Tibial nerve (tissue), 4 donors: ENCODE data around the gene ANXA9. TPM values are rescaled to one million over a fixed set of nuclear protein-coding genes. Genes with fewer than 3 reads are reported as not detected.

Source experiments
- DNase-seq, 2 donors: peaks; one replicate each; pipeline ENCODE4 v3.0.0-alpha.2; 2019; ENCODE audit warnings: low spot score in 2 of 2
- H3K27ac ChIP-seq, 4 donors: fragments of 200-600 bp; sonication (generic) in 3 of 4; one replicate each; pipeline ENCODE4 v1.5.1; 2017 to 2019; ENCODE audit warnings: mild to moderate bottlenecking in 1 of 4
- H3K27me3 ChIP-seq, 2 donors: fragments of 200-600 bp; sonication (generic) in 1 of 2; one replicate each; pipeline versions ENCODE4 v1.5.1 to v1.6.0; 2017 to 2019
- H3K36me3 ChIP-seq, 3 donors: fragments of 200-600 bp; sonication (generic); one replicate each; pipeline ENCODE4 v1.5.1; 2018 to 2019
- H3K4me1 ChIP-seq, 4 donors: fragments of 200-600 bp; sonication (generic) in 3 of 4; one replicate each; pipeline ENCODE4 v1.5.1; 2017 to 2019
- H3K4me3 ChIP-seq, 4 donors: fragments of 200-600 bp; sonication (generic) in 3 of 4; one replicate each; pipeline ENCODE4 v1.5.1; 2017 to 2019; ENCODE audit warnings: mild to moderate bottlenecking in 1 of 4, moderate library complexity in 1 of 4
- H3K9me3 ChIP-seq, 4 donors: fragments of 200-600 bp; sonication (generic) in 3 of 4; one replicate each; pipeline ENCODE4 v1.5.1; 2017 to 2019
- EP300 ChIP-seq, 2 donors: sonication (generic); formaldehyde crosslinking; IDR thresholded peaks; one replicate each; pipeline ENCODE4 v1.6.1; 2017; ENCODE audit warnings: antibody characterized with exemption in 2 of 2, mild to moderate bottlenecking in 1 of 2
- POLR2A ChIP-seq, 2 donors: fragments of 450-650 bp; IDR thresholded peaks; one replicate each; pipeline ENCODE4 v1.6.1; 2017; ENCODE audit warnings: antibody characterized with exemption in 2 of 2, mild to moderate bottlenecking in 2 of 2, moderate library complexity in 2 of 2
- WGBS, 2 donors: methylation state at CpG; one replicate each; pipeline ENCODE4 v1.1.5; 2018; 5-methylcytosine and 5-hydroxymethylcytosine counted together
- total RNA-seq, 4 donors: library from RNA; depleted of rRNA; stranded (reverse); fragments of >200 nt; gene quantifications; one replicate each; pipeline ENCODE4 v1.1.0, GENCODE V29; 2016
- TF ChIP-seq, protein P1 (sequence below), 5 experiments: fragments of 200-600 bp in 3 of 5; fragments of 450-650 bp in 2 of 5; sonication (generic) in 3 of 5; IDR thresholded peaks; one replicate each; pipeline ENCODE4 v1.5.1; 2016 to 2019; ENCODE audit warnings: antibody characterized with exemption in 5 of 5, mild to moderate bottlenecking in 3 of 5, moderate library complexity in 2 of 5

Gene ANXA9
- total RNA-seq, 4 donors from 2014 or later, result 2.1 to 12.2 (median 7.8) TPM

DNA sequence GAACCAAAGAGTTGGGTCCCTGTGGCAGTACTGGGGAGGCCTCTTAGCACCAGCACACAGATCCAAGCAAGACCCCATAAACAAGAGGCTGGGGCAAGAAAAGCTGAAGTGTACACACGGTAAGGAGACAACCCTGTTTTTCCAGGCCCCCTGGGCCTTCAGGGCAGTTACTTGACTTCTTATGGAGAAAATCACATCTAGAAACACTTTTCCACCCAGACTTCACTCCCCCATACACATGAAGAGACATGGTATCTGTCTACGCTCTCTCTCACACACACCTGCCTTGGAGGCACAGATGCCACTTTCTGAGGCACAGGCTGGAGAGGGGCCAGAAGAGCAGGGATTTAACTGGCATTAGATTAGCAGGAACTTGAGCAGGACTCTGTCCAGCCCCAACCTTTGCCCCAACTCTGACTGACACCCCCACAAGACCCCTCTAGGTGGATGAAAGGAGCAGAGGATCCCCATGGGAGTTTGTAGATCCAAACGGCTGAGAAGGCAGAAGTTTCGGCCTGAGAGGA lies 9.6 kb upstream of the ANXA9 start:
- Histone ChIP-seq H3K36me3 (peaks cover 0 to 18% (median 7%) of the 10 kb centered on the region in 3 donors), H3K4me3 (peak overlapping the region in 3 of 4 donors; percentile 73 to 89 (median 85)), H3K9me3 (no peaks in the 10 kb centered on the region), H3K27ac (peak overlapping the region; percentile 96 to 99 (median 97)), H3K4me1 (peaks cover 0 to 79% (median 54%) of the 10 kb centered on the region in 4 donors), H3K27me3 (no peaks in the 10 kb centered on the region)
- no peak for DNase-seq
- WGBS, 2 donors, result 33 to 46% methylated on average over 4 of the region's 4 CpGs
- TF ChIP-seq POLR2A (IDR thresholded peaks at IDR 0.05), result no peak
- TF ChIP-seq EP300 (IDR thresholded peaks at IDR 0.05), result no peak
- TF ChIP-seq, protein P1, sequence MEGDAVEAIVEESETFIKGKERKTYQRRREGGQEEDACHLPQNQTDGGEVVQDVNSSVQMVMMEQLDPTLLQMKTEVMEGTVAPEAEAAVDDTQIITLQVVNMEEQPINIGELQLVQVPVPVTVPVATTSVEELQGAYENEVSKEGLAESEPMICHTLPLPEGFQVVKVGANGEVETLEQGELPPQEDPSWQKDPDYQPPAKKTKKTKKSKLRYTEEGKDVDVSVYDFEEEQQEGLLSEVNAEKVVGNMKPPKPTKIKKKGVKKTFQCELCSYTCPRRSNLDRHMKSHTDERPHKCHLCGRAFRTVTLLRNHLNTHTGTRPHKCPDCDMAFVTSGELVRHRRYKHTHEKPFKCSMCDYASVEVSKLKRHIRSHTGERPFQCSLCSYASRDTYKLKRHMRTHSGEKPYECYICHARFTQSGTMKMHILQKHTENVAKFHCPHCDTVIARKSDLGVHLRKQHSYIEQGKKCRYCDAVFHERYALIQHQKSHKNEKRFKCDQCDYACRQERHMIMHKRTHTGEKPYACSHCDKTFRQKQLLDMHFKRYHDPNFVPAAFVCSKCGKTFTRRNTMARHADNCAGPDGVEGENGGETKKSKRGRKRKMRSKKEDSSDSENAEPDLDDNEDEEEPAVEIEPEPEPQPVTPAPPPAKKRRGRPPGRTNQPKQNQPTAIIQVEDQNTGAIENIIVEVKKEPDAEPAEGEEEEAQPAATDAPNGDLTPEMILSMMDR (IDR thresholded peaks at IDR 0.05), result no peak

DNA sequence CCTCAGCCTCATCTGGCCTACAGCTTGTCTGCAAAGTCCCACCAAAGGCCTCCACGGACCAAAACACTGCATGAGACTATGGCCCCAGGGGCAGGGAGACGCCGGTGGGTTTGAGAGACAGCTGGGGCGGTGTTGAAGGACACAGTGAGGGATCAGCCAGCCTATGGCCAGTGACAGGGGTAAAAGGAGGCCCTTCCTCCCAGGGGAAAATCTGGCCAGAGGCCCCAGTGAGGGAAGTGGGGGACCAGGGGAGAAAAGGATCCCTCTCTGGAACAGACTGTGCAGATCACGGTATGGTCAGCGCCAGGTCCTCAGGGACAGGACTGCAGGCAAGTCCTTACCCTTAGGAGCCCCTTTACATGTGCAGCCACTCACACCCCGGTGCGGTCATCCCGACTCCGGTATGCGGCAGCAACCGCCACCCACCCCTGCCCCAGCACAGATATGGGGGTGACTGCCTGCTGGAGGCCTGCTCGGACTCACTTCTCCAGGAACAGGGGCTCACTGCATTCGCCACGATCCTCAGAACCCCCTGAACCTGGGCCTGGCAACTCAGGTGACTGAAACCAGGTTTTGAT lies 8.7 kb upstream of the ANXA9 start:
- DNase-seq, result no peak
- TF ChIP-seq, protein P1 (IDR thresholded peaks at IDR 0.05), result no peak
- TF ChIP-seq EP300 (IDR thresholded peaks at IDR 0.05) (no peak), POLR2A (IDR thresholded peaks at IDR 0.05) (peak in 1 of 2 donors; percentile 13)
- peak overlapping the region; percentile 70 to 89 (median 79) for H3K4me3 ChIP-seq
- no peaks in the 10 kb centered on the region for H3K9me3 ChIP-seq
- peaks cover 0 to 9% (median 0%) of the 10 kb centered on the region in 3 donors for H3K36me3 ChIP-seq
- H3K27ac ChIP-seq, result peak overlapping the region; percentile 96 to 99 (median 97)
- peaks cover 0 to 85% (median 58%) of the 10 kb centered on the region in 4 donors for H3K4me1 ChIP-seq
- WGBS, 2 donors, result 9 to 19% methylated on average over 5 to 15 of the region's 15 CpGs
- no peaks in the 10 kb centered on the region for H3K27me3 ChIP-seq

DNA sequence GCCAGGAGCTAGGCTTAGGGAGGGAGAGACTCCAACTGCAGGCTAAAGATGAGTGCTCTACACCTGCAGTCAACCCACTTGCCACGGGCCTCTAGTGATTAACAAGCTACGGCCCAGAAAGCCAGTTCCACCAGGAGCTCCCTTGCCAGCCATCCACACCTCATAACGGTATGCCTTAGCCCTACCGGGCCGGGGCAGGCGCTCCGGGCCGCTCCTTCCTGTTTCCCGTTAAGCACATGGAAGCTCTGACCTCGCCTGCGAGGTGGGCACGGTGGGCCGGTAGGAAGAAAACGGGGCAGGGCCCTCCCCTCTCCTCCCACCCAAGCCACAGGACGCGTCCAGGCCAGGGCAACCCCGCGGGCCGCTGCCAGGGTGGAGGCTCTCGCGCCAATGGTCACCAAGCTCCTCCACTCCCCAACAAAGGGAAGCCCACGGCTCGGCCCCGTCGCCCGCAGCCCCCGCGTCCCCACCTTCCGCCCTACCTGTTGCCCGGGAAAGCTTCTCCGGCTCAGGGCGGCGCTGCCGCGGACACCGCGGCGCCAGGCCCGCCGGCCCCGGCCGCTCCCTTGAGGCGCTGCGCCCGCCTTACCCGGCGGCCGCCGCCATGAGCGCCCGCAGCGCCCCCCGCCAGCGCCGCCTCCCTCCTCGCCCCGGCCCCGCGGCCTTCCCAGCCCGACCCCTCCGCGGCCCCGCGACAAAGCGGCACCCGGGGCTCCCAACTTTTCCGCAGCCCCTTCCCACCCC lies 8.1 kb upstream of the ANXA9 start:
- H3K4me1 ChIP-seq, result peaks cover 0 to 85% (median 61%) of the 10 kb centered on the region in 4 donors
- H3K27me3 ChIP-seq, result no peaks in the 10 kb centered on the region
- H3K9me3 ChIP-seq, result no peaks in the 10 kb centered on the region
- TF ChIP-seq, protein P1 (IDR thresholded peaks at IDR 0.05), result peak in 2 of 5 experiments; percentile 12 to 30
- peak in 1 of 2 donors; percentile 45 for TF ChIP-seq EP300 (IDR thresholded peaks at IDR 0.05)
- no peak for TF ChIP-seq POLR2A (IDR thresholded peaks at IDR 0.05)
- WGBS, 2 donors, result 1 to 3% methylated on average over 10 to 50 of the region's 67 CpGs
- peak overlapping the region; percentile 96 to 99 (median 97) for H3K27ac ChIP-seq
- no peak for DNase-seq
- H3K4me3 ChIP-seq, result peak overlapping the region; percentile 70 to 89 (median 79)
- H3K36me3 ChIP-seq, result peaks cover 0 to 2% (median 0%) of the 10 kb centered on the region in 3 donors

DNA sequence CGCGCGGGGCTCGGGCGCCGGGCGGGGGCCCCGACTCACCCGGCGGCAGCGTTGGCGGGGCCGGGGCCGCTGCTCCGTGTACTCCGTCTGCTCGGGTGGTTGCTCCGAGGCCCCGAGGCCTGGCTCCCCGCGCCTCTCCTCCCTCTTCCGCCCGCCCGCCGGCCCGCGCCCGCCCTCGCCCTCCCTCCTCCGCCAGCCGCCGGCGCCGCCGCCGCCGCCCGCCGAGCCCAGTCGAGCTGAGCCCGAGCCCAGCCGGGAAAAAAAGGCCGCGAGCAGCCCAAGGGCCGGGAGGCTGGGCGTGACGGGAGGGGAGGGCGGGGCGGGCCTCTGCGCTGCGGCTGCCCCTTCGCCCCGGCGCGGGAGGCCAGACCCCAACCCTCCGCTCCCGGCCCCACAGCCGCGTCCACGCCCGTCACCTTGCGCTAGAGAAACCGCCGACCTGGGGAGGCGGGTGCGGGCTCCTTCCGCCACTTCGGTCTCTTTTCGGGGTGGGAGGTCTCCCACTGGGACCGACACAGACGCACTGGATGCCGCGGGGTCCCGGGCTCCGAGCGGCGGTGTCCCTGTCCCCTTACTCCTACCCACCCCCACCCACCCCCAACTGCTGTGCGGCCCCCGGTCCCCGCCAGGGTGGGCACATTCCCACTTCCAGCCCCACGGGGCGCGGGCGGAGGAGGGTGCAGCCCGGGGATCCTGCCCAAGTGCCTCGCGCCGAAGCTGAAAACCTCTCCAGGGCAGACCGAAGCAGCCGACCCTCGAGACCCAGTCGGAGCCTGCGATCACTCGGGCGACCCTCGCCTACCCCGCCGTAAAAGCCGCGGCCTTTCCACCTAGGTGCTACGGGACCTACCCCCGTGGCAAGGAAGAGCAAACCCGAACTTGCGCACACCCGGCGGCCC lies 7.3 kb upstream of the ANXA9 start, which contains the start of gene CERS2:
TSS of gene CERS2 (minus strand) at position 256 of the 899 bp plus-strand sequence. CDS start 5,745 bp downstream, outside the sequence.
- peak within 1 kb of the TSS; percentile 70 to 89 (median 79) for H3K4me3 ChIP-seq
- H3K27ac ChIP-seq, result peak within 1 kb of the TSS; percentile 96 to 99 (median 97)
- H3K4me1 ChIP-seq, result peaks cover 0 to 85% (median 61%) of the 10 kb centered on the region in 4 donors
- no peaks in the 10 kb centered on the region for H3K9me3 ChIP-seq
- WGBS, 2 donors, result 15 to 17% methylated on average over 27 to 33 of the region's 106 CpGs
- H3K36me3 ChIP-seq, result no peaks in the 10 kb centered on the region
- H3K27me3 ChIP-seq, result no peaks in the 10 kb centered on the region
- peak; percentile 61 to 63 for DNase-seq
- TF ChIP-seq POLR2A (IDR thresholded peaks at IDR 0.05) (peak; percentile 19 to 68), EP300 (IDR thresholded peaks at IDR 0.05) (peak in 1 of 2 donors; percentile 30)
- TF ChIP-seq, protein P1 (IDR thresholded peaks at IDR 0.05), result no peak
